ENCODE data around the gene PI16.

- TF ChIP-seq CTCF (conservative IDR thresholded peaks at IDR 0.05) (no peak), EZH2 (IDR thresholded peaks at IDR 0.05; ENCODE audit: low read depth) (no peak)
These were observed 38.9 kb upstream of the PI16 start for GRCh38 chr6:36915599-36915998.
